HG03280 (cell line): ENCODE results near the gene LETMD1.
"Not testable (repeated sequence)": the region's sequence is repeated elsewhere in the genome, so short reads cannot be mapped to it uniquely, and the experiment has no call there.

Experiments
- ATAC-seq: cut with Tn5 transposase; IDR thresholded peaks from one replicate; pipeline ENCODE4 v1.9.1; 2021; ENCODE audit warnings: mild to moderate bottlenecking, moderate library complexity; ENCODE audit not compliant: unreplicated experiment

LETMD1 gene, protein sequence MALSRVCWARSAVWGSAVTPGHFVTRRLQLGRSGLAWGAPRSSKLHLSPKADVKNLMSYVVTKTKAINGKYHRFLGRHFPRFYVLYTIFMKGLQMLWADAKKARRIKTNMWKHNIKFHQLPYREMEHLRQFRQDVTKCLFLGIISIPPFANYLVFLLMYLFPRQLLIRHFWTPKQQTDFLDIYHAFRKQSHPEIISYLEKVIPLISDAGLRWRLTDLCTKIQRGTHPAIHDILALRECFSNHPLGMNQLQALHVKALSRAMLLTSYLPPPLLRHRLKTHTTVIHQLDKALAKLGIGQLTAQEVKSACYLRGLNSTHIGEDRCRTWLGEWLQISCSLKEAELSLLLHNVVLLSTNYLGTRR

DNA sequence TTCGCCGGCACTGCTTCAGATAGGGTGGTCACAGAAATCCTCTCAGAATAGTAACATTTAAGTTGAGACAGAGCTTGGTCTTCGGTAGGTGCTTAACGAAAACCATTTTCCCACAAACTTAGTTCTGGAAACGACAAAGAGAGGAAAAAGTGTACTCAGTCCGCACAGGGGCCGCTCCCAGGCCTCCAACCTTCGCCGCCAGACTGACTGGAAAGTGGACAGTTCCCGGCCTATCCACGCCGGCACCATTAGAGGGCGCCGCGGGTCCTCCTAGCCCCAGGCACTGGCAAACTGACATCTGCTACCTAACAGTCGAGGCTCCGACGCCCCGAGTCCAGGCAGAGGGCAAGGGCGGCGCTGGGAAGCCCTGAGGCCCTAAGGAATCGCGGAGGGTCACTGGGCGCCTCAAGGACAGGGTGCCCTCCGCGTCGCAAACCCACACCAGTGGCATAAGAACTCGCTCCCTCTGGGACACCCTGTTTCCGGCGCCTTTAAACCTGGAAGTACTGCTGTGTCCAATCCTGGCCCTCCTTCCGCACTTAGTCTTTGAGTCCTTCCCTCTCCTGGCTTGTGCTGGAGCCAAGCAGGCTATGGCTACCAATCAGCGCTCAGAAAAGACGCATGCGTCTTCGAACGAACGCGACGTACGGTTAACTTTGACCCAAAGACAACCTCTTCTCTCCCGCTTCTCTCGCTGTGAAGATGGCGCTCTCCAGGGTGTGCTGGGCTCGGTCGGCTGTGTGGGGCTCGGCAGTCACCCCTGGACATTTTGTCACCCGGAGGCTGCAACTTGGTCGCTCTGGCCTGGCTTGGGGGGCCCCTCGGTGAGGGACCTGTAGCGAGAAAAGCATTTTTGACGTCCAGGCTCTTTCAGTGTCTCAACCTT is at the start of gene LETMD1:
LETMD1 (plus strand) TSS at position 673 of the 886 bp plus-strand sequence; CDS start at position 703, 30 bp downstream.
- ATAC-seq, result peak; percentile 96

- no peak for ATAC-seq
Observed at GRCh38 chr12:50999093-50999492, 49.0 kb upstream of the LETMD1 start.

GRCh38 chr12:51000245-51000644 is 47.9 kb upstream of the LETMD1 start:
- ATAC-seq, result no peak

GRCh38 chr12:51001799-51002198 is 46.3 kb upstream of the LETMD1 start:
- no peak for ATAC-seq

DNA sequence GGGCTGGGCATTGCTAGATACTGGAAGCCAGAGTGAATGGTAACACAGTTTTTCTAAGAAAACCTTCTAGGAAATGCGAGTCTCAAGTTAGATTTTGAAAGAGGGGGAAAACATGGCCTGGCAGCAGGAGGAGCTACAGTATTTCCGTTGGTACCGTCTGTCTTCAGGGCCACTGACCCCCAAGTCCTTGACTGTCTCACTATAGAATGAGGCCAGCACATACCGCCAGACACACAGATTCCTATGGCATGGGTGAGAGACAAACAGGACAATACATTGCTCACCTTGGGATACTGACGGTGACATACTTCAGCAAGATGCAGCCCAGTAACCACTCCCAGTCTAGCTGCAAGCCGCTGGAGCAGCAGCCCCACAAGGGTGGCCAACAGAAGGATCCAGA is 43.6 kb upstream of the LETMD1 start:
- no peak for ATAC-seq

- ATAC-seq, result no peak
Observed at GRCh38 chr12:51005030-51005429, 43.1 kb upstream of the LETMD1 start.

DNA sequence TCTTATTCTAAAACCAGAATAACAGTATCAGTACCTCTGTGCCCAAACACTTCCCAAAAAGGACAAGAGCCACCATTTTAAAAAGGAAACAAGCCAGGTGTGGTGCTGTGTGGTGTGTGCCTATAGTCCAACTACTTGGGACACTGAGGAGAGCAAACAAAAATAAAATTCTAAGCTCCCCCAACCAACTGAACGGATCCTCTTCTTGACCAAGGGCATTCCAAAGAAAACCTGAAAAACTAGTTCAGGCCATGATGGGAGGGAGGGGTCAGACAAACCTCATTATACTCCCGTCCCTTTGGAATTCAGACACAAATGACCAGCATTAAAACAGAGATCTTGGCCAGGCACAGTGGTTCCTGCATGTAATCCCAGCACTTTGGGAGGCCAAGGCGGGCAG is 42.5 kb upstream of the LETMD1 start:
- ATAC-seq, result no peak

DNA sequence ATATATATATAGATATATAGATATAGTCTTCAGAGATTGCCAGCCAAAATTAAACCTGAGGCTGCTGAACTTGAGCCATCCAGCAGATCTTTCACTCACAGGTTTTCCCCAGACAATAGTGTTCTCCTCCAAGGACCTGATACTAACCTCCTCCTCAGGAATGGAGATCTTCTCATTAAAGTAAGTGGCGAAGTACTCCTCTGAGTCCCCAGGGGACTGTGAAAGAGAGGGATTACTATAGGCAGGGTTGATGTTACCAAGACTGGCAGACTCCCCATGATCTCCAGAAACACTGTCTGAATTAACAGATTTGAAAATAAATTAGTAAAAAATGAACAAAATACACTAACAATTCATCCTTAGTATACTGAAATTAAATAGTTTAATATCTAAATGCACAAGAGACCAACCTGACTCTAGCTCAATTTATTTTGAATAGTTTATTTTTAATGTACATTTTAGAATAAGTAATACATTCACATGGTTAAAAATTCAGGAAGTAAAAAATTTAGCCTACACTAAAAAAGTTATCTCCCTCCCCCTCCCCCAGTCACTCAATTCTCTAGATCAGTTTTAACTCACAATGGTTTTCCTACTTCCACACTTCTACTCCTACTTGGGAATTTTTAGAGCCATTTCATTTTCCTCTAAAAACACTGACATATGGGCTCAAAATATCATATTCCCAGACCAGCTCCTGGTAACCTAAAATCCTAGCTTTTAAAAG is 39.6 kb upstream of the LETMD1 start:
- ATAC-seq, result no peak

GRCh38 chr12:51009056-51009440 is 39.1 kb upstream of the LETMD1 start:
- ATAC-seq, result no peak

GRCh38 chr12:51011955-51012354 is 36.2 kb upstream of the LETMD1 start:
- ATAC-seq, result no peak

DNA sequence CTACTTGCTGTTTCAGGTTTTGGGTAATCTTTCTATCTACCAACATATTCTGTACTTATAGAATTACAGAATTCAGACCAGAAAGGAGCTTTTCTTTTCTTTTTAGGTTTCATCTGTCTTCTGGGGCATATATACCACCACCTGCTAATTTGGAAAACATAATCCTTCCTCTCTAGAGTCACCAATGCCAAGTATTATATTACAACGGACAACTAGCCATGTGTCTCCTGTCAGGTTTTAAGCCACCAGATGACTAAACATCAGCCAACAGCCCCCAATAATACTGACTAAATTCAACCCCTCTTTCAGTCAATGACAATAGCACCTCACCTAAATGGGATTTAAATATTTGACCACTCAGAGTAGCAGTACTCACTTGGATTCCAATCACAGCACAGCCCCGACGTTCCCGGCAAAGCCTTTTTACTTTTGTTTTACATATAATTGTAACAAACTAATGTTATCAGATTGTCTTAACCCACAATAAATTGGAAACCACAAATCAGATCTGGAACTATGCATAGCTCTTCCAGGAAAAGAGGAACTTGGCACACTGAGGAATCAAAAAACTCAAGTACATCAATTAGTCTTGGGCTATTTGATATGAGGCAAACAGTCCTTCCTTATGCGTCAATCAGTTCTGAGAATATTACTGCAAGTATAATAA is 35.4 kb upstream of the LETMD1 start:
- ATAC-seq, result no peak

- no peak for ATAC-seq
Observed at GRCh38 chr12:51013441-51013840, 34.7 kb upstream of the LETMD1 start.

- ATAC-seq, result not testable (repeated sequence)
Observed at GRCh38 chr12:51014467-51014866, 33.7 kb upstream of the LETMD1 start.

GRCh38 chr12:51017452-51017851 is 30.7 kb upstream of the LETMD1 start:
- ATAC-seq, result no peak

- no peak for ATAC-seq
Observed at GRCh38 chr12:51018956-51019355, 29.2 kb upstream of the LETMD1 start.

DNA sequence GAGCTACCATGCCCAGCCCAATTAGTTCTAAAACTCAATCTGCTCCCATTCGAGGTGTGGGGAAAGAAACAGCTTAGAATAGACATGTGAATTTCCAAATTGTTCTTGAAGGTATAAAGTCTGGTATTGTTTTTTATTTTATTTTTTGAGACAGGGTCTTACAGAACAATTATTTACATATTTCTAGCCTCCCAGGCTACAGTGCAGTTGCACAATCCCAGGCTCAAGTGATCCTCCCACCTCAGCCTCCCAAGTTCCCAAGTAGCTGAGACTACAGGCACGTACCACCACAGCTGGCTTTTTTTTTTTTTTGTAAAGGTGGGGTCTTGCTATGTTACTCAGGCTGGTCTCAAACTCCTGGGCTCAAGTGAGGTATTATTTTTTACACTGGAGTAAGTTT is 28.2 kb upstream of the LETMD1 start:
- ATAC-seq, result no peak

DNA sequence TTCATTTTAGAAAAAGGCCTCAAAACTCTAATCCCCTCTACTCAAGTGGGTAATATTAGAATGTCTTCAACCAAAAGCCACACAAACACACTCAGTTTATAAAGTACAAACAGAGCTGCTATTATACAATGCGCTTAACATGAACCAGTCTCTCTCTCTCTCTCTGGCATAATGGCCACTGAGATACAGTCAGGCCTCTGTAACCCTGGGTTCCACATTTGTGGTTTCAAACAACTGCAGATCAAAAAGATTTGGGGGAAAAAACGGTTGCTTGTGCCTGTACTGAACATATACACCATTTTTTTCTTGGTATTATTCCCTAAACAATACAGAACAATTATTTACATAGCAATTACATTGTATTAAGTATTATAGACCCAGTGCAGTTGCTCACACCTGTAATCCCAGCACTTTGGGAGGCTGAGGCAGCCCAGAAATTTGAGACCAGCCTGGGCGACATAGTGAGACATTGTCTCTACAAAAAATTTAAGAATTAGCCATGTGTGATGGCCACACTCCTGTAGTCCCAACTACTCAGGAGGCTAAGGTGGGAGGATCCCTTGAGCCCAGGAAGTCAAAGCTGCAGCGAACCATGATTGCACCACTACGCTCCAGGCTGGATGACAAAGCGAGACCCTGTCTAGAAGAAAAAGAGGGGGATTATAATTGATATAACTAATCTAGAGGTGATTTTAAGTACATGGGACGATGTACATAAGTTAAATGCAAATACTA is 27.5 kb upstream of the LETMD1 start:
- no peak for ATAC-seq

GRCh38 chr12:51021694-51022093 is 26.4 kb upstream of the LETMD1 start:
- ATAC-seq, result no peak

GRCh38 chr12:51023625-51024382 is 24.3 kb upstream of the LETMD1 start:
- ATAC-seq, result no peak
